LHCN-M2 (cell line): ENCODE data around the gene EFTUD2. TPM values are rescaled to one million over a fixed set of nuclear protein-coding genes. Genes with fewer than 3 reads are reported as not detected.

Source experiments
- DNase-seq: peaks from one replicate; pipeline ENCODE4 v3.0.0-alpha.2; 2012; ENCODE audit warnings: low read depth
- total RNA-seq: library from RNA; depleted of rRNA; stranded (reverse); fragments of >200 nt; gene quantifications from 2 replicates; pipeline ENCODE4 v1.2.3, GENCODE V29; 2014

The EFTUD2 gene
- total RNA-seq, 1 experiment from 2014 or later: 107 TPM

DNA sequence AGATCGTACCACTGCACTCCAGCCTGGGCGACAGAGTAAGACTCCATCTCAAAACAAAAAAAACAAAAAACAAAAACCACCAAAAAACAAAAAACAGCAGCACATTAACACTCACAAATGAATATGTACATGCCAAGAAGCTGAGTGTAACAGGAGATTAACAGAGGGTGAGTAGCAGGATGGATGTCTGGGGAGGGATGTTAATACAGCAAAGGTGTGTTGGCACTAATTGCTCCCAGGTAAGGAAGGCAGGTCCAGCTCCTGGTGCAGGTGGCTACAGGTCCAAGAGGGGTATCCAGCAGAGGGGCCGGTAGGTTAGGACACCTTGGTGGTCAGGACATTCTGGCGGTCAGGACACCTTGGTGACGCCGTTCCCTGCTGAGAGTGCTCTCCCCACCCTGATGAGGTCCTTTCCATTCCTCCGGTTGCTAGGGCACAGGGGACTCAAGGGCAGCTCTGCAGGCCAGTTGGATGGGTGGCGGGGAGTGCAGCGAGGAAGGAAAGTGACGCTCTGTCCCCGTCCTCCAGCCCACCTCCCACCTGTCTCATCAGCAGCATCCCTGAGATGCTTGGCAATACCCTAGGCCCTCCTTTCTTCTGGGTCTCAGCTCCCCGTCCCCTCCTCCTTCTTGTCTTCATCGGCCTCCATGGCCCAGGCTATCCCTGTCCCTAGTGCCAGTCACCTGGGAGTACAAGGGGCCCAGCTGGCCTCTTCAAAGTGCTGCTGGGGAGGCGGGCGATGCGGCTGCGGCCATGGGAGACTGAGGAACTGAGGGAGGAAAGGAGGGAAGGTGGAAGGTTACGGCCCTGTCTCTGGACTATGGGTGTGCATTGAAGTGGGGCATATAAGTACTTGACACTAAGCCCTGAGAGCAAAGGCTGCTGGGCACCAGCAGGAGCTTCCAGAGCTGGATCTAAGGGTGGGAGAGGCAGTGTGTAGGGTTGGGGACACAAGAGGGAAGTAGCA lies 26.8 kb upstream of the EFTUD2 start:
- DNase-seq: no peak

DNA sequence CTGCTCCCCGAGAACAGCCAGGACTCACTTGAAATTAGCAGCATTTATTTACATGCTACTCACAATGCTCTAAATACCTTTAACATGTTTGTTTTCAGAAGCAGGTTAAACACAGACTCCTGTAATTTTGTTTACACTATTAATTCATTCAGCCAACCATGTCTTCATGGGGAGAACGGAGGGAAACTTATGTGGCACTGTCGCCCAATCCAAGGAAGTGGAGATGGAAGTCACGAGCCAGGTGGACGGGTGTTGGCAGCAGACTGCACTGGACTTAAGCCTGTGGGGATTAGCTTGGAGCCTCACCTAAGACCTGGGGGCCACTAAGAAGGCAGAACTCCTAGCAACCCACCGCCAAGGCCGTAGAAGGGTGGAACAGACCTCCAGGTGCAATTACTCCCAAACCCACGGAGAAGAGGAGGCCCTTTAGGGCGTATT lies 24.9 kb upstream of the EFTUD2 start:
- DNase-seq: no peak

DNA sequence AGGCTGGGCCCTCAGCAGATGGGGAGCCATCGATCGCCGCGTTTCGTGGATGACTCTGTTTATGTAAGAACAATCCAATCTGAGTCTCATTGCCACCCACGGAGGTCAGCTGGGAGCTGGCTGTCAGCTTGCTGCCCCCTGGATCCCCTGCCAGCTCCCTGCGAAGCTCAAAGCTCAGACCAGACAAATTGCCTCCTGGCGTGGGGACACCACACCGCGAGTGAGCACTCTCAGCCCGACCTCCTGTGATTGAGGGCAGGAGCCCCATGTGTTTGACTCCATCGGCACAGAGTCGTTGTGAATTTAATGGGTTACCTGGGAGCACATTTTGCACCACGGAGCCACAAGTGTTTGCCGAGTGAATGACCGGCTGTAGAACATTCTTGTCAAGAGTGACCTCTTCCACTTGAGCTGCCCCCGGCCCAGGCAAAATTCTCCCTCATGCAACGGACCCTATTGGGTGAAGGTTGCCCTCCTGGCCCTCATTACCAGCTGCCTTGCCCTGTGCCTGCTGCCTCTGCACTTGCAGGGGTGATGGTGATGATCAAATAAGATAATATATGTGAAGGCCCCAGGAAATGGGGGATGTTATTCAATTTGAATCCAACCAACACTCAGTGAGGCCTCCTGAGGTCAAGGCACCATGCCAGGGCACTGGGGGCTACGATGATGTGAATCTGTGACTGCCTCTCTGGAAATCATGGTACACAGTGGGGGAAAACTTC lies 23.7 kb upstream of the EFTUD2 start:
- DNase-seq: no peak

DNA sequence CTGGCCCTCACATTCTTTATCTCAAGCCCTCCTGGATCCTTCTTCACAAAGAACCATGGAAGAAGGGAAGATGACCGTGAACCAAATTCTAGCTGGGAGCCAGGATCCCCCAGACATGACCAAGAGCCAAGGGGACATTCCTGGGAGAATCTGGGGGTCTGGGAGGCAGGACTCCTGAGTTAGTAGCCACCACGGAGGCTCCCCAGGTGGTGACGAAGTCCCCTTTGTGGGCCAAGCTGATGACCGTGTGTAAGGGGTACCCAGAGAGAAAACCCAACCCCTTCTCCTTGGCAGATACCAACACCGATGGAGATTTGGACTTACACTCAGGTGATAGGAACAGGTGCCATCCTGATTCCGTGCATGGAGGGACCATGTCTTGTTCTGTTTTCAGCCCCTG lies 22.9 kb upstream of the EFTUD2 start:
- no peak for DNase-seq

DNA sequence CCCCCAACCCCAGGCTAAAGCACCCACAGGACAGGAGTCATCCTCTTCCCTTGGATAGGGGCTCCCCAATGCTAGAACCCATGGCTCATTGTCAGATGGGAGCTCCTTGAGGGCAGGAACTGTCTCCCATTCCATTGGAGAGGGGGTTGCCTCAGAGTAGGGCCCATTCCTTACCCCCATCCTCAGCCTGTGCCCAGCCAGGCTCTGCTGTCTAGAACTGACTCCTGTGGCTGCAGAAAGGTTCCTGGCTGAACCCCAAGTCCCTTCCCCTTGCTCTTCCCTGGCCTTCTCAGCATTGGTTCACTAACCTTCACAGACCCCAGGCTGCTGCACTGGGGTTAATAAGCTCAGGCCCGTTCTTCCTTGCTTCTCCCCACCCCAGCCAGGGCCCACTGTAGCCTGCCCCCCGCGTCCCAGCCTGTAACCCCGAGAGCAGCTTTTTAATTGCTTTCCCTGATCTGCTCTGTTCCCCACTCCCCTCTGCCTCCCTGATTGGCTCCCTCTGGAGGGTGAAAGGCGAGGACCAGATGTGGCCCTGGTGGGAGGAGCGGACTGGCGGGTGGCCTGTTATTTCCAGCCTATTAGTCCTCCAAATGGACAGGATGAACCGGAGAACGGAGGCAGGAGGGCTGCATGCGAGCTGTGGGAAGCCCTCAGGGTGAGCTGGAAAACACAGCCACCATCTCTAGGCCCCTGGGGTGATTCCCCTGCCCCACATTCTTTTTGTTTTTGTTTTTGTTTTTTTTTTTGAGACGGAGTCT lies 22.1 kb upstream of the EFTUD2 start:
- DNase-seq: no peak

DNA sequence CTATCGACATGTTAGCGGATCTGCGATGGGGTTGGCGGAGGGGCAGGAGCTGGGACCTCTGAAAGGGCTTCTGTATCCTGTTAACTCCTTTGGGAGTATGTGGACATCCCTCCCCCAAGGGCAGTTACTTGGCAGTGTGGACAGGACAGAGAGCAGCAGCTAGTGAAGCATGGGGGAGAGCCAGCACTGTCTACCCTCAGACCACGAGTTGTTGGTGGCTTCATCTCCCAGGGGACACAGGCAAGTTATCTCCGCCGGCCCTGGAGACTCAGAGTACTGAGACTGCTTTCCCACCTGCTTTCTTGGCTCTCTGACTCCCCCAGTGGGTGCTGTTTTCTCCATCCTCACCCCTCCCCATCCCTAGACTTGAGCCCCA lies 21.3 kb upstream of the EFTUD2 start:
- no peak for DNase-seq

DNA sequence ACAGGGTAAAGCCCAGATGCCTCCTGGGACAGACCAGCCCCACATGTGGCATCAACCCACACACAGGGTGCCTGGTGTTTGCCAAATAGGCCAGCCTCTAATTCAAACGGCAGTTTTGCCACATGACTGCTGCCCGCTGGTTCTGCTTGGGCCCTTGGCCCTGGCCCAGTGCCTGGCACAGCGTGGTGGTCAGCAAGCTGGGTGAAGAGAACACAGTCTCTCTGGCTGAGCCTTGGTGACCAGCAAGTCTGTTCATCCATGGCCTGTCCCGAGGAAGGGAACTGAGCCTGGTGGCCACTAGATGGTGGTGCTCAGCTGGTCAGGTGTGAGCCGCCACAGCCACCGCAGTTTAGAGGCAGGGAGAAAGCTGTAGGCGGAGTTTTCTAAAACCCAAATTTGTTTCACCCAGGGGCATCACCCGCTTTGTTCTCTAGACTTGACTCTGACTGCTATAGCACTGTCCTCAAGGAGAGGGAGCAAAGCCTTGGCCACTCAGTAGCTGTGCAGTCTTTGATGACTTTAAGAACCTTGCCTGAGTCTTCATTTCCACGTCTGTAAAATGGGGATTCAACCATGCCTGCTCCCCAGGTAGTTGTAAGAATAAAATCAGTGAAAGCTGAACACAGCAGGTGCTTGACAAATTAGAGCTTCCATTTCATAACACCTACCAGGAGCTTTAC lies 20.8 kb upstream of the EFTUD2 start:
- DNase-seq: peak; percentile 75

DNA sequence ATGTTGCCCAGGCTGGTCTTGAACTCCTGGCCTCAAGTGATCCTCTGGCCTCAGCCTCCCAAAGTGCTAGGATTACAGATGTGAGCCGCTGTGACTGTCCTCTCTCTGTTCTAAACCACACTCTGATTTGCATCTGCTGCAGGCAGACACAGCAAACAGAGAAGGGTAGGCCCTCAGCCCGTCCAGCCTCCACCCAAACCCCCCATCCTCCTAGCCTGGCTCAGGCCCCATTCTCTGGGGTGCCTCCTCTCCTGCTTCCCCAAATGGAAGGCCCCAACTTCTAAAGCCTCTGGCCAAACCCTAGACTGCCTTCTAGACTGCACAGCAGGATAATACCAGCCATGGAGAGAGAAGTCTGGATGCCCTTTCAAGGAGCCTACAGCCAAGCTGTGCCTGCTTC lies 20.2 kb upstream of the EFTUD2 start:
- DNase-seq: no peak

DNA sequence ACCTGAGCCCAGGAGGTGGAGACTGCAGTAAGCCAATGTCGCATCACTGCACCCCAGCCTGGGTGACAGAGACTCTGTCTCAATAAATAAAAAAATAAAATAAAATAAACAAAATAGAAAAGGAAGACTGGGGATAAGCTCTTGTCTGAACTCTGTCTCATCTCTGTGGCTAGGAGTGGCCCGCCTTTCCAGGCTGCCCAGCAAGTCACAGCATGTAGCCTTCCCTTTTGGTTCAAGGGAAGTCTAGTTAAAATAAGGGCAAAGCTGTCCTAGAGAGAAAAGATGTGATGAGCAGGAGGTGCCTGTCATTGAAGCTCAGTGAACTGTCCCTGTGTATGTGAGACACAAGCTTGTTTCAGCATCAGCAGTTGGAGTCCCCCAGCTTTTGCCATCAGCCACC lies 18.8 kb upstream of the EFTUD2 start:
- DNase-seq: no peak

DNA sequence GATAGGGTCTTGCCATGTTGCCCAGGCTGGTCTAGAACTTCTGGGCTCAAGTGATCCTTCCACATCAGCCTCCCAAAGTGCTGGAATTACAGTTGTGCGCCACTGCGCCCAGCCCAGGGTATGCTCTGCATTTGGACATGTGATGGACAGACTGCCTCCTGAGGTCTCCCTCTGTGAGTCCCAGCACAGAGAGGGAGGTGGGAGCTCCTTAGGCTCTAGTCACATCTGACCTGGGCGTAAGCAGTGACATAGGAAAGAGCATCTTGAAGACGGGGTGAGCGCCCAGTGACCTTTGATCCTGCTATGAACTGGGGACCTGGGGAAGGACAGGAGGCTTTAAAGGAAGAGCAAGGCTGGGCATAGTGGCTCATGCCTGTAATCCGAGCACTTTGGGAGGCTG lies 18.2 kb upstream of the EFTUD2 start:
- no peak for DNase-seq

DNA sequence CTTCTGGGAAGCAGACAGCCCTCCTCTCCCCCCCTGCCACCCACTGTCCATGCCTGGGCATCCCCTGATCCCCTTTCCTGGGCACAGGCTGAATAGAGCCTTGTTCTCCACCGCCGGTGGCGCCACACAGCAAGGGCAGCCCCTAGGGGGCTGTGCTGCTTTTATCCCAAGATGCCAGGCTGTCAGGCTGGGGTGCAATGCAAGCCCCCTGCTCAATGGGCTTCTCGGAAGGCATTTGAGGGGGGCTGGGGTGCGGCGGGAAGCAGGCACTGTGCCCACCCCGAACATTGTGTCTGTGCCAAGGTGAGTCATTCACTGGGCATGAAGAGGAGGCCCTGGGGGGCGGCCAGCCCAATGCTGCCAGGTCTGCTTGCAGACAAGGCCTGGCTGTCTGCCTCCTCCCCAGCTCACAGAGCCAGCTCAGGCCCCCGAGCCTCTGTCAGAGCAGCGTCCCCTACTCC lies 17.6 kb upstream of the EFTUD2 start:
- peak; percentile 53 for DNase-seq

DNA sequence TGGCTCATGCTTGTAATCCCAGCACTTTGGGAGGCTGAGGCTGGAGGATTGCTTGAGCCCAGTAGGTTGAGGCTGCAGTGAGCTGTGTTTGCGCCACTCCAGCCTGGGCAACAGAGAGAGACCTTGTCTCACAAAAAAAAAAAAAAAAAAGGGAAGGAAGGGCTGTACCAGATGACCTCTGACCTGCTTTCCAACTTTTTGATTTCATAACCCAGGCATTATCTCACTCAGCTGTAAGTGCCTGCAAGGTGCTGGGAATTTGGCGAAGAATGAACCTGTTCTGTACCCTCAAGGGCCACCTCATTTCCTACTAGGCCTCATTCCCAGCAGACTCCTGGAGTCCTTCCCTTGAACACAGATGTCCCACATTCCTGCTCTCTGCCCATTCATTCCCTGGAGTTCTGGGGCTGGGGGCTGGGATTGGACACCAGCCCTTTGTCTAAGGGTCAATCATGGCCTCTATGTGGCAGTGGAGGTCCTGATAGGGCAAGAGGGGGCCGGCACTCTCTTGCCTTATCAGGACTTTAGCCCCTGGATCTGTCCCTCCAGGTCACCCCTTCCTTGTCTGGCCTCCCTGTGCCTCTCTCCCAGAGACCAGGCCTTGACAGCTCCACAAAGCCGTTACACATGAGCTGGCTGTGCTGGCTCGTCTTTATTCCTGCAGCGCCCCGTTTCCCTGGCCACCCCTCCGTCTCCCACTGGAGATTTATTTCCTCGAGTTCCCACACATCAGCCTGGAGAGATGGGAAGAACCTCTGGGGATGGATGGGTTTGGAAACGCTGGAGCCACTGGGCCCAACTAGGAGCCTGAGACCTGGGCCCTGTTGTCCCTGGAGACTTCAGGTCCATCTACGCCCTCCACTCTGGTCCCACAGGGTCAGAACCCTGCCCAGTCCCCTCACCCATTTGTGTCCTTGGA lies 16.9 kb upstream of the EFTUD2 start:
- DNase-seq: no peak

DNA sequence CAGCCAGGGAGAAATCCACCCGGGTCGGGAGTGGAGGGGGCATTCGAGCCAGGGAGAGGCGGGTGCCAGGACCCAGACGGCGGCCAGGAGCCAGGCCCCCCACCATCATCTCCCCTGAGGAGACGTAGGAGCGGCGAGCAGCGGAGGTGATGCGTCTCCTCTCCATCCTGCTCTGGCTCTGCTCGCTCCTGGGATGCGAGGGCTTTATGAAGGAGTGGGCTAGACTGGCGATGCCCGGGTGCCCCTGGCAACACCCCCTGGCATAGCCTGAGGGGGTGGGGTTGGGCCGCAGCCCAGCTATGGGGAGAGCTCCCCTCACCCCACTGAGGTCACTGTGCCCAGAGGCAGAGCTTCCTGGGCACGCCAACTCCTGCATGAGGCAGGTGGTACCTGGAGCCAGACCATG lies 16.1 kb upstream of the EFTUD2 start, which contains the start of gene GFAP:
Gene GFAP (minus strand): TSS at position 180 of the 406 bp plus-strand sequence. CDS start 14 bp downstream, at position 166.
- no peak for DNase-seq

DNA sequence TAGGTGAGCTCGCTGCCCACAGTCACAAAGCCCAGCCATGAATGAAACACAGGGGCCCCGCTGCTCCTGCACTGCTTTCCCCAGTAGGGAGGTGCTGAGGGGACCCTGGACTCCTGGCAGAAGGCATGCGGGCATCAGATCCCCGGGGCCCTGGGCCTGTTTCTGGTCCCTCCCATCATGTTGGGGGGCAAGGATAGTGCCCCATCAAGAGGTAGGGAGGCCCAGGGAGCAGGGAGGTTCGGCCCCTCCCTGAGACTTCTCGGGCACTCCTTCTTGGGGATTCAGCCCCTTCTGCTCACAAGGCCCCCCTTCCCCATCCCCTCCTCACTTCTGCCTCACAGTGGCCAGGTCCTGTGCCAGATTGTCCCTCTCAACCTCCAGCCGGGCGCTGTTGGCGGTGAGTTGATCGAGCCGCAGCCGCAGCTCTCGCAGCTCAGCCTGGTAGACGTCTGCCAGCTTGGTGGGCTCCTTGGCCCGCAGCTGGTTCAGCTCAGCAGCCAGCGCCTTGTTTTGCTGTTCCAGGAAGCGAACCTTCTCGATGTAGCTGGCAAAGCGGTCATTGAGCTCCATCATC lies 15.5 kb upstream of the EFTUD2 start:
- no peak for DNase-seq

DNA sequence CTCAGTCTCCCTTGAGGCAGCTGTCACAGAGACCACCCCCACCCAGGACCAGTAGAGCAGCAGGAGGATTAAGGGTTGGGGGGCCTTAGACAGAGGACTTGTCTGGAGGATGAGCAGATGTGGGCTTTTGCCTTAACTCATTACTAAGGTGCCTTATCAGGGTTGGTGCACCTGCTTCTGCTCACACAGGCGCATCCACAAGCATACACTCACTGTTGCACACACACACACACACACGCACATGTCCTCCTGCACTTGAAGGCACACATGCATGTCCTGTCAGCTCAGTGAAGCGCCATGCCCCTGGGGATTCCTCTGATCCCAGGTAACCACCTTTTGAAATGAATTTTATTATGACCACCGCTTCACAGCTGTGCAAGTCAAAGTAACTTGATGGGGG lies 14.9 kb upstream of the EFTUD2 start:
- no peak for DNase-seq

DNA sequence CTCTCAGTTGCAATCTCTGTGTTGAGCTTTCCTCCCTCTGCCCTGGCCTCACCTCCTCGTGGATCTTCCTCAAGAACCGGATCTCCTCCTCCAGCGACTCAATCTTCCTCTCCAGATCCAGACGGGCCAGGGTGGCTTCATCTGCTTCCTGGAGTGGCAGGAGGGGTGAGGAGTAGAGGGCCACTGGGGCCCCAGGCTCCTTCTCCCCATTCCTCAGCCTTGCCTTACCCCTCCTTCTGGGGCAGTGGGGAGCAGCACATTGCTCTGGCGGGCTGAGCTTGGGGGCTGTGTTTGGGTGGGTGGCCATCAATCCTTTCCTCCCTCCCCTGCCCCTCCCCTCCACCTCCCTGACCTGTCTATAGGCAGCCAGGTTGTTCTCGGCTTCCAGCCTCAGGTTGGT lies 14.4 kb upstream of the EFTUD2 start:
- DNase-seq: no peak

DNA sequence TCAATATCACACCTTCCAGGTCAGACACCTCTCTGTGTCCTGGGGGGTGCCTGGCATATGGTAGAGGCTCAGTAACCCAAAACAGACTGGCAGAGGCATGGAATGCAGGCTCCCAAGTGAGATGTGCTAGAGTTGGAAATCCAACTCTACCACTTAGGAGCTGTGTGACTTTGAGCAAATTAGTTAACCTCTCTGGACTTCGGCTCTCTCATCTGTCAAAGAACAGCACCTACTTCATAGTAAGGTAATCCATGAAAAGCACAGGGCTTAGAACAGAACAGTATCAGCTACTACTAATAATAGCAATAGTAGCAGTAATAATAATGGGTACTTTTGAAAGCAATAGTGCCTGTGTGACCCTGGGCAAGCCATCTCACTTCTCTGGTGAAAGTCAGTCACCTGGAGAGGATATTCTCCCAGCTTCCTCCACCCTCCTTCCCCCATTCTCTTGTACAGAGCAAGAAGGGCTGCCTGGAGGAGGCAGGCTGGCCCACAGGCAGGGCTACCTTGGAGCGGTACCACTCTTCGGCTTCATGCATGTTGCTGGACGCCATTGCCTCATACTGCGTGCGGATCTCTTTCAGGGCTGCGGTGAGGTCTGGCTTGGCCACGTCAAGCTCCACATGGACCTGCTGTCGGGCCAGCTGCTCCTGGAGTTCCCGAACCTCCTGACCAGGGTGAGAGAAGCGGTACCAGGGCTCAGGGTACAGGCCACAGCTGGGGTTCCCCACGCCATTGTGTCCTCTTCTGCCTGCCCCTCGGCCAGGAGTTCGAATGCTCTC lies 13.7 kb upstream of the EFTUD2 start:
- no peak for DNase-seq

DNA sequence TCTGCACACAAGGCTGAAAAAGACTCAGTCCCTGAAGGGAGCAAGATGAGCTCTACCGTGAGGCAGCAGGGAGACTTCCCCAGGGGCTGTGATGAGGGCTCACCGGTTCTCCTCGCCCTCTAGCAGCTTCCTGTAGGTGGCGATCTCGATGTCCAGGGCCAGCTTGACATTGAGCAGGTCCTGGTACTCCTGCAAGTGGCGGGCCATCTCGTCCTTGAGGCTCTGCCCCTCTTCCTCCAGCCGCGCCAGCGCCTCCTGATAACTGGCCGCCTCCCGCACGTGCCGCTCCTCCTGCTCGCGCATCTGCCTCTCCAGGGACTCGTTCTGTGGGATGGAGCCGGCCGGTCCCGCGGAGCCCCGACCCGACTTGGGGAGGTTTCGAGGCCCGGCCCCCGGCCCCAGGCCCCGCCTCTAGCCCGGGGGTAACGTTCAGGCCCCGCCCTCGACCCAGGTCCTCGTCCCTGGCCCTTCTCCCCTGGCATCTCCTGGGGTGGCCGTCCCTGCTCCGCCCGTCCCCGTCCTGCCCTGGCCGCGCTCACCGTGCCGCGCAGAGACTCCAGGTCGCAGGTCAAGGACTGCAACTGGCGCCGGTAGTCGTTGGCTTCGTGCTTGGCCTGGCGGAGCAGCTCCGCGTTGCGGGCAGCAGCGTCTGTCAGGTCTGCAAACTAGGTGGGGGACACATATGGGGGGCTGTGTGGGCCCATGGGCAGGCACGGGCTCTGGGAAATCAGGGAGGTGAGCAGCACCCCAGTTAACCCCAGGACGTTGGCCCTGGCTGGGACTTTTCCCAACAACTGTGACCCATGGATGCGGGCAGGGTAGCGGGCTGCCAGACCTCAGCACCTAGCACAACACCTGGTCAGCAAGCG lies 12.1 kb upstream of the EFTUD2 start:
- DNase-seq: no peak
